H9 (cell line): ENCODE measurements around the gene MED13L. TPM values are rescaled to one million over a fixed set of nuclear protein-coding genes. Genes with fewer than 3 reads are reported as not detected.

Experiments
- DNase-seq: peaks from one replicate; pipeline ENCODE4 v3.0.0-alpha.2; 2017
- H2AFZ ChIP-seq: one replicate; pipeline ENCODE4 v1.6.1; 2013; ENCODE audit warnings: mild to moderate bottlenecking, low read length, control low read depth, moderate library complexity
- H2AK5ac ChIP-seq: 2 replicates; pipeline ENCODE4 v1.6.1; 2013; ENCODE audit warnings: low read length, control low read depth, mixed read lengths; ENCODE audit not compliant: insufficient read length
- H2BK120ac ChIP-seq: one replicate; pipeline ENCODE4 v1.6.1; 2013; ENCODE audit warnings: low read depth, mild to moderate bottlenecking, low read length, control low read depth, inconsistent platforms; ENCODE audit not compliant: poor library complexity, severe bottlenecking
- H2BK12ac ChIP-seq: 2 replicates; pipeline ENCODE4 v1.6.1; 2013; ENCODE audit warnings: low read length, control low read depth, mixed read lengths, low read depth; ENCODE audit not compliant: insufficient read length
- H2BK15ac ChIP-seq: 2 replicates; pipeline ENCODE4 v1.6.1; 2013; ENCODE audit warnings: low read depth, low read length, control low read depth
- H2BK20ac ChIP-seq: one replicate; pipeline ENCODE4 v1.6.1; 2013; ENCODE audit warnings: low read depth, mild to moderate bottlenecking, low read length, control low read depth, inconsistent platforms; ENCODE audit not compliant: poor library complexity, severe bottlenecking
- H2BK5ac ChIP-seq: 2 replicates; pipeline ENCODE4 v1.6.1; 2013; ENCODE audit warnings: low read length, control low read depth, mixed read lengths; ENCODE audit not compliant: insufficient read length
- H3K14ac ChIP-seq: 2 replicates; pipeline ENCODE4 v1.6.1; 2013; ENCODE audit warnings: low read length, control low read depth; ENCODE audit not compliant: insufficient read depth
- H3K18ac ChIP-seq: 2 replicates; pipeline ENCODE4 v1.6.1; 2013; ENCODE audit warnings: low read depth, mild to moderate bottlenecking, mixed read lengths, low read length, control low read depth; ENCODE audit not compliant: insufficient read length
- H3K23ac ChIP-seq: 2 replicates; pipeline ENCODE4 v1.6.1; 2013; ENCODE audit warnings: low read length, control low read depth, mixed read lengths, low read depth; ENCODE audit not compliant: insufficient read length
- H3K23me2 ChIP-seq: 2 replicates; pipeline ENCODE4 v1.6.1; 2013; ENCODE audit warnings: low read depth, mild to moderate bottlenecking, mixed read lengths, low read length, control low read depth; ENCODE audit not compliant: insufficient read length, poor library complexity, severe bottlenecking
- H3K27ac ChIP-seq: 2 replicates; pipeline ENCODE4 v1.5.1; 2013; ENCODE audit warnings: low read length, control low read depth, mixed read lengths, low read depth; ENCODE audit not compliant: insufficient read length
- H3K27me3 ChIP-seq: 2 replicates; pipeline ENCODE4 v1.6.1; 2013; ENCODE audit warnings: low read length, control low read depth, inconsistent platforms; ENCODE audit not compliant: insufficient read depth
- H3K4ac ChIP-seq: 2 replicates; pipeline ENCODE4 v1.6.1; 2013; ENCODE audit warnings: low read depth, mild to moderate bottlenecking, control low read depth, inconsistent platforms, low read length, moderate library complexity
- H3K4me1 ChIP-seq: 2 replicates; pipeline ENCODE4 v1.6.1; 2013; ENCODE audit warnings: low read length, control low read depth, inconsistent platforms; ENCODE audit not compliant: insufficient read depth
- H3K4me2 ChIP-seq: 2 replicates; pipeline ENCODE4 v1.6.1; 2013; ENCODE audit warnings: low read length, control low read depth, mixed read lengths; ENCODE audit not compliant: insufficient read length, insufficient read depth
- H3K56ac ChIP-seq: 2 replicates; pipeline ENCODE4 v1.6.1; 2013; ENCODE audit warnings: low read depth, mild to moderate bottlenecking, mixed read lengths, low read length, control low read depth; ENCODE audit not compliant: insufficient read length
- H3K79me1 ChIP-seq: 2 replicates; pipeline ENCODE4 v1.6.1; 2013; ENCODE audit warnings: low read depth, mild to moderate bottlenecking, moderate library complexity, low read length, control low read depth, inconsistent platforms; ENCODE audit not compliant: insufficient read depth, poor library complexity, severe bottlenecking
- H3K79me2 ChIP-seq: 2 replicates; pipeline ENCODE4 v1.6.1; 2013; ENCODE audit warnings: low read length, control low read depth, inconsistent platforms; ENCODE audit not compliant: insufficient read depth
- H3K9ac ChIP-seq: 2 replicates; pipeline ENCODE4 v1.6.1; 2013; ENCODE audit warnings: low read length, control low read depth, mixed read lengths; ENCODE audit not compliant: insufficient read length; ENCODE audit errors: extremely low read depth
- H3K9me3 ChIP-seq: one replicate; pipeline ENCODE4 v1.6.1; 2013; ENCODE audit warnings: low read depth, low read length, inconsistent platforms; ENCODE audit not compliant: control insufficient read depth
- H3T11ph ChIP-seq: one replicate; pipeline ENCODE4 v1.6.1; 2013; ENCODE audit warnings: mild to moderate bottlenecking, low read length, control low read depth, inconsistent platforms
- H4K20me1 ChIP-seq: one replicate; pipeline ENCODE4 v1.6.1; 2013; ENCODE audit not compliant: control insufficient read depth, insufficient read length, insufficient read depth
- H4K5ac ChIP-seq: 2 replicates; pipeline ENCODE4 v1.6.1; 2013; ENCODE audit warnings: low read depth, mild to moderate bottlenecking, mixed read lengths, low read length, control low read depth; ENCODE audit not compliant: insufficient read length
- H4K8ac ChIP-seq: replicated peaks from 2 replicates; pipeline ENCODE4 v1.6.1; 2013; ENCODE audit warnings: low read length, control low read depth, mixed read lengths, low read depth; ENCODE audit not compliant: insufficient read length
- H4K91ac ChIP-seq: 2 replicates; pipeline ENCODE4 v1.6.1; 2013; ENCODE audit warnings: low read depth, mild to moderate bottlenecking, moderate library complexity, mixed read lengths, low read length, control low read depth; ENCODE audit not compliant: insufficient read length
- H3K27ac Mint-ChIP-seq, 3 experiments: 2 replicates in 2 of 3; 3 replicates in 1 of 3; pipeline ENCODE4 v1.8.0; 2020 to 2021; ENCODE audit warnings: mixed read lengths in 3 of 3, mild to moderate bottlenecking in 1 of 3, moderate library complexity in 1 of 3
- H3K27me3 Mint-ChIP-seq: 2 replicates; pipeline ENCODE4 v1.8.0; 2021; ENCODE audit warnings: low read depth, mild to moderate bottlenecking, moderate library complexity, mixed read lengths
- H3K36me3 Mint-ChIP-seq, 3 experiments: 2 replicates in 2 of 3; 3 replicates in 1 of 3; pipeline ENCODE4 v1.8.0; 2020 to 2021; ENCODE audit warnings: low read depth in 3 of 3, mixed read lengths in 3 of 3; ENCODE audit not compliant: insufficient read depth in 1 of 3
- H3K4me1 Mint-ChIP-seq, 2 experiments: 2 replicates each; pipeline ENCODE4 v1.8.0; 2020; ENCODE audit warnings: mixed read lengths in 2 of 2
- H3K4me3 Mint-ChIP-seq, 2 experiments: 2 replicates in 1 of 2; 3 replicates in 1 of 2; pipeline ENCODE4 v1.8.0; 2020 to 2021; ENCODE audit warnings: mild to moderate bottlenecking in 2 of 2, mixed read lengths in 2 of 2, moderate library complexity in 1 of 2
- H3K9me3 Mint-ChIP-seq, 2 experiments: 2 replicates in 1 of 2; 3 replicates in 1 of 2; pipeline ENCODE4 v1.8.0; 2020; ENCODE audit warnings: mild to moderate bottlenecking in 2 of 2, mixed read lengths in 2 of 2, moderate library complexity in 1 of 2
- CTCF ChIP-seq: fragments of 200-600 bp; sonication (generic); conservative IDR thresholded peaks from 3 replicates; pipeline ENCODE4 v1.8.0; 2021; ENCODE audit warnings: antibody characterized with exemption, mild to moderate bottlenecking
- WGBS: extraction: QIAGEN DNeasy Blood & Tissue Kit; methylation state at CpG from one replicate; pipeline ENCODE4 v1.1.7; 2013; ENCODE audit warnings: missing lambda C conversion rate, low lambda C conversion rate, mixed read lengths; ENCODE audit not compliant: insufficient read length; ENCODE audit errors: extremely low coverage; 5-methylcytosine and 5-hydroxymethylcytosine counted together
- total RNA-seq: library from RNA; stranded (reverse); gene quantifications from 2 replicates; pipeline ENCODE4 v1.2.1, GENCODE V29; 2021

MED13L gene
- total RNA-seq, 1 experiment from 2014 or later: 52.4 TPM

DNA sequence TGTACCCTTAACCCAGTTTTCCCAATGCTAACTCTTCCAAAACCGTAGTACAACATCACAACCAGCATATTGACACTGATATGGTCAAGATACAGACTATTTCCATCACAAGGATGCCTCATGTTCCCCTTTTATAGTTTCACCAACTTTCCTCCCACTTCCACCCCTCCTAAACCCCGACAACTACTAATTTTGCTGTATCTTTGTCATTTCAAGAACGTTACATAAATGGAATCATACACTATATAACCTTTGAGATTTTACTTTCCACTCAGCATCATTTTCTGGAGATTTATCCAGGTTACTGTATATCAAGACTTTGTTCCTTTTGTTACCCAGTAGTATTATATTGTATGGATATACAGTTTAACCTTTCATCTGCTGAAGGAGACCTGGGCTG lies 88.9 kb downstream of the MED13L start:
- H4K20me1 ChIP-seq: no peaks in the 10 kb centered on the region
- H3K56ac ChIP-seq: no peak overlapping the region

More for the DNA sequence above, 88.9 kb downstream of the MED13L start:
- Mint-ChIP-seq H3K27ac (peak overlapping the region in 2 of 3 experiments; percentile 3 to 75; a peak in 2 of 7 replicates), H3K4me1 (peaks cover 18 to 26% of the 10 kb centered on the region in 2 experiments), H3K9me3 (no peaks in the 10 kb centered on the region), H3K36me3 (no peaks in the 10 kb centered on the region), H3K4me3 (no peak overlapping the region), H3K27me3 (no peaks in the 10 kb centered on the region)
- TF ChIP-seq CTCF: no peak
- Histone ChIP-seq H3K79me1 (peaks cover 2% of the 10 kb centered on the region), H3K4me2 (no peak overlapping the region), H2BK15ac (no peak overlapping the region), H2BK12ac (no peak overlapping the region), H3K27me3 (no peaks in the 10 kb centered on the region), H2BK5ac (no peak overlapping the region), H2BK120ac (no peak overlapping the region), H4K91ac (no peak overlapping the region), H2AFZ (no peak overlapping the region), H3K79me2 (no peaks in the 10 kb centered on the region; the same call in 1 of the 2 replicates), H3K23ac (no peak overlapping the region), H3K4me1 (no peaks in the 10 kb centered on the region), H3K23me2 (no peaks in the 10 kb centered on the region), H3K9ac (no peak overlapping the region), H3K27ac (no peak overlapping the region), H3K14ac (no peak overlapping the region), H3K4ac (no peak overlapping the region), H4K8ac (no peak overlapping the region), H2AK5ac (no peak overlapping the region), H3K18ac (no peak overlapping the region), H3K9me3 (no peaks in the 10 kb centered on the region), H3T11ph (no peak overlapping the region), H4K5ac (no peak overlapping the region), H2BK20ac (no peak overlapping the region)
- WGBS: 100% methylated on average over 2 of the region's 3 CpGs
- DNase-seq: no peak
